Measurements from ENCODE around the gene ACAN.
"Not testable (repeated sequence)": the region's sequence is repeated elsewhere in the genome, so short reads cannot be mapped to it uniquely, and the experiment has no call there.

Gene ACAN

DNA sequence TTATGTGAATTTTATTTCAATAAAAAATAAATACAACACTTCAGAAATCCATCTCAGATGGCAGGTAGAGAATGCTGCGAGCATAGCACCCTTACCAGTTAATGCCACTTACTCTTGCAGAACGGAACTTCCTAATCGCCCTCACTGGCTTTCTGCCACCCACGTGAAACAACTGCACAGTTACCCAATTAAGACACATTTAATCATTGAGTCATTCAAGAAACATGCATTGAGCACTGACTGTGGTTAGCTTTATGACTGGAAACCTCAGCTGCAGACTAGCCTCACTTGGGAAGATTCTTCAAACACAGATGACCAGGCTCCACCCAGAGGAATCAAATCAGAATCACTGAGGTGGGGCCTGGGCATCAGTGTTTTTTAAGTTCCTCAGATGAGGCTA lies 115.5 kb downstream of the ACAN start:
- CTCF ChIA-PET, result interaction anchor here (1.6 to 2.8 kb wide), 2 partner anchors 8 to 14 kb away, joined by 3 to 13 read pairs; no protein-coding TSS in a partner anchor

GRCh38 chr15:88920186-88920891 lies 117.1 kb downstream of the ACAN start:
- TF ChIP-seq CTCF (IDR thresholded peaks at IDR 0.05; ENCODE audit: insufficient read depth, low read length, missing control alignments), result no peak
- POLR2A ChIA-PET, result interaction anchor here (0.7 to 2.0 kb wide), 5 partner anchors 8 to 132 kb away, joined by 4 to 13 read pairs (median 5); partner anchors contain the start of gene HAPLN3
- H3K4me3 ChIP-seq (ENCODE audit: low read depth, low read length), result no peak overlapping the region
- DNase-seq (ENCODE audit: low read depth, low spot score), result no peak
- CTCF ChIA-PET, result interaction anchor here (0.8 to 3.5 kb wide), 8 partner anchors 10 to 113 kb away, joined by 3 to 13 read pairs (median 3); no protein-coding TSS in a partner anchor

More for the DNA sequence above, 115.5 kb downstream of the ACAN start:
- POLR2A ChIA-PET, result interaction anchor here (1.1 to 1.7 kb wide), 2 partner anchors 9 to 76 kb away, joined by 3 to 4 read pairs; no protein-coding TSS in a partner anchor
- TF ChIP-seq CTCF (IDR thresholded peaks at IDR 0.05; ENCODE audit: insufficient read depth, low read length, missing control alignments), result no peak
- H3K4me3 ChIP-seq (ENCODE audit: low read depth, low read length), result no peak overlapping the region
- peak; percentile 99 for DNase-seq (ENCODE audit: low read depth, low spot score)

- CTCF ChIA-PET, result interaction anchor here (0.8 to 3.5 kb wide), 9 partner anchors 9 to 113 kb away, joined by 3 to 13 read pairs (median 3); no protein-coding TSS in a partner anchor
- POLR2A ChIA-PET, result interaction anchor here (0.6 to 2.0 kb wide), 6 partner anchors 8 to 132 kb away, joined by 3 to 13 read pairs (median 5); partner anchors contain the start of genes HAPLN3 and MFGE8
- not testable (repeated sequence) for H3K4me3 ChIP-seq (ENCODE audit: low read depth, low read length); DNase-seq (ENCODE audit: low read depth, low spot score)
Observed at GRCh38 chr15:88920892-88921435, 117.7 kb downstream of the ACAN start.
